SHP77 treated with DMSO at 0.1 percent for 48 hours (cell line): ENCODE data around the gene GABBR2.

ENCODE experiments used
- DNase-seq: peaks from one replicate; lab custom pipeline; 2025; lab: John Stamatoyannopoulos, UW

Gene GABBR2

GRCh38 chr9:98368366-98369065 is 340.2 kb downstream of the GABBR2 start:
- no peak for DNase-seq

- no peak for DNase-seq
Measured at GRCh38 chr9:98367923-98368322, 340.8 kb downstream of the GABBR2 start.

- no peak for DNase-seq
Measured at GRCh38 chr9:98367371-98367900, 341.3 kb downstream of the GABBR2 start.

GRCh38 chr9:98365781-98366180 is 343.0 kb downstream of the GABBR2 start:
- DNase-seq, result no peak

GRCh38 chr9:98365227-98365669 is 343.5 kb downstream of the GABBR2 start:
- DNase-seq, result no peak

- DNase-seq, result no peak
Measured at GRCh38 chr9:98364086-98364485, 344.6 kb downstream of the GABBR2 start.

GRCh38 chr9:98363644-98364043 is 345.1 kb downstream of the GABBR2 start:
- DNase-seq, result no peak

- DNase-seq, result no peak
Measured at GRCh38 chr9:98362624-98363252, 346.0 kb downstream of the GABBR2 start.

GRCh38 chr9:98361645-98362044 is 347.1 kb downstream of the GABBR2 start:
- no peak for DNase-seq

- no peak for DNase-seq
Measured at GRCh38 chr9:98360176-98360708, 348.5 kb downstream of the GABBR2 start.

GRCh38 chr9:98359569-98359968 is 349.2 kb downstream of the GABBR2 start:
- DNase-seq, result no peak

GRCh38 chr9:98357921-98358535 is 350.7 kb downstream of the GABBR2 start:
- no peak for DNase-seq

- no peak for DNase-seq
Measured at GRCh38 chr9:98356953-98357690, 351.6 kb downstream of the GABBR2 start.

- no peak for DNase-seq
Measured at GRCh38 chr9:98356326-98356725, 352.4 kb downstream of the GABBR2 start.

GRCh38 chr9:98351370-98351769 is 357.4 kb downstream of the GABBR2 start:
- DNase-seq, result no peak

GRCh38 chr9:98347642-98348041 is 361.1 kb downstream of the GABBR2 start:
- no peak for DNase-seq

GRCh38 chr9:98345011-98345410 is 363.7 kb downstream of the GABBR2 start:
- no peak for DNase-seq

GRCh38 chr9:98344581-98344980 is 364.2 kb downstream of the GABBR2 start:
- DNase-seq, result no peak

GRCh38 chr9:98342820-98343210 is 365.9 kb downstream of the GABBR2 start:
- DNase-seq, result no peak

- DNase-seq, result no peak
Measured at GRCh38 chr9:98342098-98342819, 366.5 kb downstream of the GABBR2 start.
